ENCODE measurements around the gene FNBP1L.

FNBP1L gene

GRCh38 chr1:93483606-93484005, 35.7 kb downstream of the FNBP1L start:
- H3K4me3 ChIP-seq (ENCODE audit: low read depth, low read length), result no peak overlapping the region
- no peak for DNase-seq (ENCODE audit: low read depth)
- no peak for TF ChIP-seq CTCF (conservative IDR thresholded peaks at IDR 0.05; ENCODE audit: low read depth, low read length)

- TF ChIP-seq CTCF (conservative IDR thresholded peaks at IDR 0.05; ENCODE audit: low read depth, low read length), result no peak
- no peak for DNase-seq (ENCODE audit: low read depth)
- no peak overlapping the region for H3K4me3 ChIP-seq (ENCODE audit: low read depth, low read length)
Measured at GRCh38 chr1:93488207-93488606, 40.3 kb downstream of the FNBP1L start.

- no peak for DNase-seq (ENCODE audit: low read depth)
- H3K4me3 ChIP-seq (ENCODE audit: low read depth, low read length), result no peak overlapping the region
- TF ChIP-seq CTCF (conservative IDR thresholded peaks at IDR 0.05; ENCODE audit: low read depth, low read length), result no peak
Measured at GRCh38 chr1:93489756-93490155, 41.8 kb downstream of the FNBP1L start.

GRCh38 chr1:93490357-93490756, 42.4 kb downstream of the FNBP1L start:
- DNase-seq (ENCODE audit: low read depth), result no peak
- no peak for TF ChIP-seq CTCF (conservative IDR thresholded peaks at IDR 0.05; ENCODE audit: low read depth, low read length)
- no peak overlapping the region for H3K4me3 ChIP-seq (ENCODE audit: low read depth, low read length)

- no peak for TF ChIP-seq CTCF (conservative IDR thresholded peaks at IDR 0.05; ENCODE audit: low read depth, low read length)
- H3K4me3 ChIP-seq (ENCODE audit: low read depth, low read length), result no peak overlapping the region
- no peak for DNase-seq (ENCODE audit: low read depth)
Measured at GRCh38 chr1:93495911-93496310, 48.0 kb downstream of the FNBP1L start.

GRCh38 chr1:93496520-93496919, 48.6 kb downstream of the FNBP1L start:
- no peak for TF ChIP-seq CTCF (conservative IDR thresholded peaks at IDR 0.05; ENCODE audit: low read depth, low read length)
- no peak for DNase-seq (ENCODE audit: low read depth)
- no peak overlapping the region for H3K4me3 ChIP-seq (ENCODE audit: low read depth, low read length)

- no peak for DNase-seq (ENCODE audit: low read depth)
- no peak for TF ChIP-seq CTCF (conservative IDR thresholded peaks at IDR 0.05; ENCODE audit: low read depth, low read length)
- H3K4me3 ChIP-seq (ENCODE audit: low read depth, low read length), result no peak overlapping the region
Measured at GRCh38 chr1:93499075-93499474, 51.2 kb downstream of the FNBP1L start.

All from choroid plexus epithelial cell (primary cell).